Stimulated activated CD8-positive, alpha-beta memory T cell treated with anti-CD3 and anti-CD28 coated beads, Interleukin-12 subunit alpha, Interleukin-12 subunit beta, amount 100 ng/mL, for 1 hour (primary cell): ENCODE measurements around the gene DGKI.

Source experiments
- DNase-seq: peaks from one replicate; pipeline ENCODE4 v3.0.0-alpha.2; 2020; ENCODE audit warnings: low read depth

The DGKI gene

GRCh38 chr7:137871170-137871915 is 24.6 kb upstream of the DGKI start:
- DNase-seq, result no peak

- no peak for DNase-seq
Observed at GRCh38 chr7:137870684-137871083, 23.9 kb upstream of the DGKI start.

- DNase-seq, result no peak
Observed at GRCh38 chr7:137870078-137870477, 23.3 kb upstream of the DGKI start.

- no peak for DNase-seq
Observed at GRCh38 chr7:137869260-137869659, 22.5 kb upstream of the DGKI start.

- no peak for DNase-seq
Observed at GRCh38 chr7:137867289-137867688, 20.5 kb upstream of the DGKI start.

- DNase-seq, result no peak
Observed at GRCh38 chr7:137865764-137866163, 19.0 kb upstream of the DGKI start.

- DNase-seq, result no peak
Observed at GRCh38 chr7:137862964-137863363, 16.2 kb upstream of the DGKI start.

GRCh38 chr7:137862358-137862757 is 15.6 kb upstream of the DGKI start:
- DNase-seq, result no peak

- DNase-seq, result no peak
Observed at GRCh38 chr7:137860542-137860941, 13.8 kb upstream of the DGKI start.

GRCh38 chr7:137853053-137853452 is 6.3 kb upstream of the DGKI start:
- no peak for DNase-seq

- DNase-seq, result no peak
Observed at GRCh38 chr7:137852108-137852507, 5.3 kb upstream of the DGKI start.

- no peak for DNase-seq
Observed at GRCh38 chr7:137850972-137851945, 4.5 kb upstream of the DGKI start.

GRCh38 chr7:137850571-137850970 is 3.8 kb upstream of the DGKI start:
- no peak for DNase-seq

GRCh38 chr7:137848095-137848494 is 1.3 kb upstream of the DGKI start:
- no peak for DNase-seq

- no peak for DNase-seq
Observed at GRCh38 chr7:137847568-137848050, 835 bp upstream of the DGKI start.

GRCh38 chr7:137846549-137846826 is 286 bp downstream of the DGKI start:
- no peak for DNase-seq

- no peak for DNase-seq
Observed at GRCh38 chr7:137844677-137845425, 1.9 kb downstream of the DGKI start.

- no peak for DNase-seq
Observed at GRCh38 chr7:137839903-137840779, 6.6 kb downstream of the DGKI start.

- DNase-seq, result no peak
Observed at GRCh38 chr7:137838706-137839315, 8.0 kb downstream of the DGKI start.

- DNase-seq, result no peak
Observed at GRCh38 chr7:137836541-137836940, 10.2 kb downstream of the DGKI start.

GRCh38 chr7:137836113-137836509 is 10.7 kb downstream of the DGKI start:
- DNase-seq, result no peak
